HCT116 (cell line): ENCODE measurements around the gene TCP11L2. TPM values are rescaled to one million over a fixed set of nuclear protein-coding genes. Genes with fewer than 3 reads are reported as not detected.

Source experiments
- ATAC-seq: fragments of 200-7000 bp; cut with Tn5 transposase; 2 replicates; pipeline ENCODE4 v1.9.1; 2020; ENCODE audit warnings: mild to moderate bottlenecking, moderate library complexity
- BruUV-seq: library from RNA; stranded (reverse); fragments of 400-500 nt; replicated peaks from 2 replicates; lab custom pipeline; 2021; lab: Mats Ljungman, UMichigan
- CTCF ChIA-PET: fragments of 300-600 bp; sonication (Branson Sonifier 250); formaldehyde crosslinking; loops from one replicate; lab custom pipeline; 2021; ENCODE audit warnings: antibody characterized with exemption; lab: Charles Lee
- POLR2A ChIA-PET: fragments of 300-600, 350-600 bp; sonication (Branson Sonifier 250); formaldehyde crosslinking; loops from one replicate; lab custom pipeline; 2021; ENCODE audit warnings: antibody characterized with exemption; lab: Charles Lee
- RAD21 ChIA-PET, 2 experiments: fragments of 300-600 bp; sonication (Branson Sonifier 250); formaldehyde crosslinking; loops; one replicate each; lab custom pipeline; 2023; ENCODE audit warnings: low total read pairs in 2 of 2; ENCODE audit not compliant: uncharacterized antibody in 2 of 2, unreplicated experiment in 2 of 2, low non-redundant PET in 1 of 2; lab: Charles Lee
- DNase-seq: peaks from one replicate; pipeline ENCODE4 v3.0.0-alpha.2; 2010; ENCODE audit warnings: low read depth, low spot score
- H2AFZ ChIP-seq: fragments of 200-600 bp; shearing (Covaris generic), sonication (generic); 2 replicates; pipeline ENCODE4 v1.6.1; 2017; ENCODE audit warnings: low read depth, mixed run types, mixed read lengths, antibody characterized with exemption, low read length; ENCODE audit not compliant: poor library complexity, severe bottlenecking
- H3K27ac ChIP-seq: 2 replicates; pipeline ENCODE4 v1.5.1; 2012; ENCODE audit warnings: low read depth, low read length
- H3K27me3 ChIP-seq: fragments of 200-600 bp; sonication (generic); 2 replicates; pipeline ENCODE4 v1.6.1; 2016; ENCODE audit warnings: mixed run types, low read length, mixed read lengths; ENCODE audit not compliant: insufficient read depth
- H3K36me3 ChIP-seq, 2 experiments: fragments of 200-500 bp in 1 of 2; fragments of 200-600 bp in 1 of 2; sonication (Bioruptor generic) in 1 of 2; sonication (generic) in 1 of 2; 2 replicates each; pipeline versions ENCODE4 v1.5.1 to v1.6.1; 2014 to 2016; ENCODE audit warnings: low read length in 2 of 2, inconsistent platforms in 1 of 2, mixed read lengths in 1 of 2, mixed run types in 1 of 2; ENCODE audit not compliant: insufficient read depth in 2 of 2, control insufficient read depth in 1 of 2
- H3K4me1 ChIP-seq, 2 experiments: fragments of 200-600 bp in 1 of 2; sonication (generic) in 1 of 2; 2 replicates each; pipeline versions ENCODE4 v1.5.1 to v1.6.1; 2012 to 2017; ENCODE audit warnings: low read length in 2 of 2, inconsistent platforms in 1 of 2, mild to moderate bottlenecking in 1 of 2, mixed read lengths in 1 of 2, mixed run types in 1 of 2, moderate library complexity in 1 of 2; ENCODE audit not compliant: insufficient read depth in 2 of 2, control insufficient read depth in 1 of 2
- H3K4me2 ChIP-seq: fragments of 200-600 bp; sonication (generic); 2 replicates; pipeline ENCODE4 v1.6.1; 2017; ENCODE audit warnings: mixed run types, low read length, mixed read lengths
- H3K4me3 ChIP-seq, 2 experiments: fragments of 200-600 bp in 1 of 2; sonication (generic) in 1 of 2; replicated peaks in 1 of 2; 2 replicates each; pipeline ENCODE4 v1.5.1; 2011 to 2016; ENCODE audit warnings: low read length in 2 of 2, control low read depth in 1 of 2, low read depth in 1 of 2, mild to moderate bottlenecking in 1 of 2, mixed read lengths in 1 of 2, mixed run types in 1 of 2
- H3K79me2 ChIP-seq: fragments of 200-600 bp; sonication (generic); 2 replicates; pipeline ENCODE4 v1.6.1; 2017; ENCODE audit warnings: mild to moderate bottlenecking, mixed run types, low read length, moderate library complexity, mixed read lengths; ENCODE audit not compliant: insufficient read depth
- H3K9ac ChIP-seq: fragments of 200-600 bp; sonication (generic); 2 replicates; pipeline ENCODE4 v1.6.1; 2016; ENCODE audit warnings: low read length, mixed read lengths
- H3K9me2 ChIP-seq: fragments of 200-600 bp; sonication (generic), shearing (Covaris generic); 2 replicates; pipeline ENCODE4 v1.6.1; 2017; ENCODE audit warnings: mixed run types, mild to moderate bottlenecking, moderate library complexity; ENCODE audit not compliant: insufficient read depth
- H3K9me3 ChIP-seq, 2 experiments: fragments of 200-500 bp in 1 of 2; fragments of 200-600 bp in 1 of 2; sonication (Bioruptor generic) in 1 of 2; sonication (generic) in 1 of 2; 2 replicates each; pipeline ENCODE4 v1.6.1; 2014 to 2017; ENCODE audit warnings: low read length in 2 of 2, mixed read lengths in 2 of 2, inconsistent platforms in 1 of 2, low read depth in 1 of 2, mild to moderate bottlenecking in 1 of 2, mixed run types in 1 of 2, moderate library complexity in 1 of 2; ENCODE audit not compliant: control insufficient read depth in 1 of 2, insufficient read depth in 1 of 2
- H4K20me1 ChIP-seq: fragments of 200-600 bp; sonication (generic), shearing (Covaris generic); 2 replicates; pipeline ENCODE4 v1.6.1; 2017; ENCODE audit warnings: mixed run types, mild to moderate bottlenecking, moderate library complexity; ENCODE audit not compliant: insufficient read depth
- CBX3 ChIP-seq: IDR thresholded peaks from 2 replicates; pipeline ENCODE4 v1.6.1; 2012; ENCODE audit warnings: low read depth
- CEBPB ChIP-seq: IDR thresholded peaks from 2 replicates; pipeline ENCODE4 v1.6.1; 2012; ENCODE audit warnings: low read depth
- EGR1 ChIP-seq: IDR thresholded peaks from 2 replicates; pipeline ENCODE4 v1.6.1; 2012; ENCODE audit warnings: low read depth
- EZH2phosphoT487 ChIP-seq: fragments of 200-600 bp; IDR thresholded peaks from 2 replicates; pipeline ENCODE4 v1.6.1; 2018; ENCODE audit warnings: antibody characterized with exemption, borderline replicate concordance
- FOSL1 ChIP-seq: IDR thresholded peaks from 2 replicates; pipeline ENCODE4 v1.6.1; 2012; ENCODE audit warnings: low read depth
- POLR2A ChIP-seq: IDR thresholded peaks from 2 replicates; pipeline ENCODE4 v1.7.0; 2011; ENCODE audit warnings: borderline replicate concordance; ENCODE audit not compliant: insufficient read depth, insufficient read length; ENCODE audit errors: extremely low read depth
- POLR2AphosphoS5 ChIP-seq: IDR thresholded peaks from 2 replicates; pipeline ENCODE4 v1.6.1; 2011; ENCODE audit warnings: mild to moderate bottlenecking, low read depth, low read length, moderate library complexity
- SP1 ChIP-seq: IDR thresholded peaks from 2 replicates; pipeline ENCODE4 v1.6.1; 2012; ENCODE audit warnings: low read depth
- TCF7L2 ChIP-seq: IDR thresholded peaks from 2 replicates; pipeline ENCODE4 v1.7.0; 2011; ENCODE audit warnings: borderline replicate concordance, inconsistent platforms; ENCODE audit not compliant: insufficient read depth, insufficient read length; ENCODE audit errors: extremely low read depth
- YY1 ChIP-seq: IDR thresholded peaks from 2 replicates; pipeline ENCODE4 v1.6.1; 2011; ENCODE audit warnings: low read length, low read depth, moderate library complexity, mild to moderate bottlenecking; ENCODE audit not compliant: insufficient replicate concordance; ENCODE audit errors: extremely low read depth
- ZBTB33 ChIP-seq: IDR thresholded peaks from 2 replicates; pipeline ENCODE4 v1.6.1; 2011; ENCODE audit warnings: mild to moderate bottlenecking, low read length, moderate library complexity; ENCODE audit not compliant: insufficient replicate concordance; ENCODE audit errors: extremely low read depth
- ZNF274 ChIP-seq: fragments of 200-500 bp; sonication (Bioruptor generic); IDR thresholded peaks from 2 replicates; pipeline ENCODE4 v1.6.1; 2014; ENCODE audit warnings: mild to moderate bottlenecking, low read depth, low read length, inconsistent platforms
- intact Hi-C: fragments of 100-400 bp; cut with micrococcal nuclease; formaldehyde crosslinking; loops from 2 replicates; pipeline ENCODE4 v1.10.0; 2022
- total RNA-seq: library from RNA; stranded (reverse); gene quantifications from one replicate; pipeline ENCODE4 v1.2.1, GENCODE V29; 2021; ENCODE audit not compliant: unreplicated experiment
- TF ChIP-seq, protein P1 (sequence below), 3 experiments: fragments of 200-600 bp in 1 of 3; sonication (generic) in 1 of 3; IDR thresholded peaks in 2 of 3; conservative IDR thresholded peaks in 1 of 3; 2 replicates each; pipeline ENCODE4 v1.5.1; 2012 to 2017; ENCODE audit warnings: low read depth in 2 of 3, low read length in 2 of 3, antibody characterized with exemption in 1 of 3, borderline replicate concordance in 1 of 3, control low read depth in 1 of 3, mild to moderate bottlenecking in 1 of 3, mixed read lengths in 1 of 3, mixed run types in 1 of 3, moderate library complexity in 1 of 3; ENCODE audit not compliant: insufficient read depth in 1 of 3

Gene TCP11L2
- total RNA-seq, 1 experiment from 2014 or later = 14.4 TPM

GRCh38 chr12:106265116-106265515, 37.4 kb upstream of the TCP11L2 start:
- H3K4me3 ChIP-seq = no peak overlapping the region
- TF ChIP-seq YY1 = no peak
- no peak for TF ChIP-seq ZNF274
- no peak for TF ChIP-seq POLR2AphosphoS5
- no peak for TF ChIP-seq POLR2A
- TF ChIP-seq EZH2phosphoT487 = no peak
- TF ChIP-seq, protein P1, sequence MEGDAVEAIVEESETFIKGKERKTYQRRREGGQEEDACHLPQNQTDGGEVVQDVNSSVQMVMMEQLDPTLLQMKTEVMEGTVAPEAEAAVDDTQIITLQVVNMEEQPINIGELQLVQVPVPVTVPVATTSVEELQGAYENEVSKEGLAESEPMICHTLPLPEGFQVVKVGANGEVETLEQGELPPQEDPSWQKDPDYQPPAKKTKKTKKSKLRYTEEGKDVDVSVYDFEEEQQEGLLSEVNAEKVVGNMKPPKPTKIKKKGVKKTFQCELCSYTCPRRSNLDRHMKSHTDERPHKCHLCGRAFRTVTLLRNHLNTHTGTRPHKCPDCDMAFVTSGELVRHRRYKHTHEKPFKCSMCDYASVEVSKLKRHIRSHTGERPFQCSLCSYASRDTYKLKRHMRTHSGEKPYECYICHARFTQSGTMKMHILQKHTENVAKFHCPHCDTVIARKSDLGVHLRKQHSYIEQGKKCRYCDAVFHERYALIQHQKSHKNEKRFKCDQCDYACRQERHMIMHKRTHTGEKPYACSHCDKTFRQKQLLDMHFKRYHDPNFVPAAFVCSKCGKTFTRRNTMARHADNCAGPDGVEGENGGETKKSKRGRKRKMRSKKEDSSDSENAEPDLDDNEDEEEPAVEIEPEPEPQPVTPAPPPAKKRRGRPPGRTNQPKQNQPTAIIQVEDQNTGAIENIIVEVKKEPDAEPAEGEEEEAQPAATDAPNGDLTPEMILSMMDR (IDR thresholded peaks at IDR 0.05 in 2 of 3, conservative IDR thresholded peaks at IDR 0.05 in 1 of 3; ENCODE audit: borderline replicate concordance in 1 of 3, insufficient read depth in 1 of 3, low read depth in 2 of 3, low read length in 2 of 3) = no peak
- TF ChIP-seq TCF7L2 = no peak
- no peak for TF ChIP-seq CBX3
- TF ChIP-seq FOSL1 = no peak
- TF ChIP-seq SP1 = no peak
- no peak for TF ChIP-seq EGR1
- no peak for TF ChIP-seq CEBPB
- no peak for TF ChIP-seq ZBTB33
- intact Hi-C loops = no loop called here
- no peaks in the 10 kb centered on the region for H3K27me3 ChIP-seq
- H3K9me3 ChIP-seq = no peaks in the 10 kb centered on the region
- BruUV-seq = no TSS peak
- no peaks in the 10 kb centered on the region for H3K79me2 ChIP-seq
- POLR2A ChIA-PET = interaction anchor here (0.5 kb wide), 1 partner anchor 92 kb away, joined by 3 read pairs; no protein-coding TSS in a partner anchor
- DNase-seq (no peak), ATAC-seq (no peak)
- H3K9me2 ChIP-seq = no peaks in the 10 kb centered on the region
- no peaks in the 10 kb centered on the region for H3K36me3 ChIP-seq
- no peak overlapping the region for H3K9ac ChIP-seq
- no peak overlapping the region for H2AFZ ChIP-seq
- H3K27ac ChIP-seq = no peak overlapping the region
- H3K4me1 ChIP-seq = no peaks in the 10 kb centered on the region
- RAD21 ChIA-PET = no interaction called here
- CTCF ChIA-PET = no interaction called here
- no peaks in the 10 kb centered on the region for H4K20me1 ChIP-seq
- no peak overlapping the region for H3K4me2 ChIP-seq
